Smooth muscle cell (in vitro differentiated cells): Measurements from ENCODE around the gene NOL4L. TPM values are rescaled to one million over a fixed set of nuclear protein-coding genes. Genes with fewer than 3 reads are reported as not detected.

Source experiments
- DNase-seq: peaks from one replicate; lab custom pipeline; 2025; ENCODE audit not compliant: unreplicated experiment; lab: John Stamatoyannopoulos, UW
- H2AFZ ChIP-seq: fragments of 200-600 bp; sonication (generic); 2 replicates; pipeline ENCODE4 v1.6.0; 2016; ENCODE audit warnings: antibody characterized with exemption, low read depth, mild to moderate bottlenecking
- H3F3A ChIP-seq: fragments of 200-600 bp; sonication (generic); 2 replicates; pipeline ENCODE4 v1.6.0; 2017; ENCODE audit warnings: antibody characterized with exemption, low read depth
- H3K27ac ChIP-seq: fragments of 200-600 bp; sonication (generic); 2 replicates; pipeline ENCODE4 v1.5.1; 2016; ENCODE audit warnings: low read depth, mild to moderate bottlenecking
- H3K27me3 ChIP-seq: fragments of 200-600 bp; sonication (generic); 2 replicates; pipeline ENCODE4 v1.6.1; 2016; ENCODE audit warnings: low read depth, mild to moderate bottlenecking
- H3K36me3 ChIP-seq: fragments of 200-600 bp; sonication (generic); 2 replicates; pipeline ENCODE4 v1.5.1; 2016; ENCODE audit warnings: low read depth
- H3K4me1 ChIP-seq: fragments of 200-600 bp; sonication (generic); 2 replicates; pipeline ENCODE4 v1.5.1; 2016; ENCODE audit warnings: low read depth
- H3K4me2 ChIP-seq: fragments of 200-600 bp; sonication (generic); 2 replicates; pipeline ENCODE4 v1.6.0; 2016; ENCODE audit warnings: mild to moderate bottlenecking
- H3K4me3 ChIP-seq: fragments of 200-600 bp; sonication (generic); 2 replicates; pipeline ENCODE4 v1.5.1; 2016; ENCODE audit warnings: mild to moderate bottlenecking
- H3K79me2 ChIP-seq: fragments of 200-600 bp; sonication (generic); 2 replicates; pipeline ENCODE4 v1.6.0; 2016; ENCODE audit warnings: low read depth, mild to moderate bottlenecking
- H3K9ac ChIP-seq: fragments of 200-600 bp; sonication (generic); 2 replicates; pipeline ENCODE4 v1.6.0; 2016; ENCODE audit warnings: low read depth
- H3K9me3 ChIP-seq: fragments of 200-600 bp; sonication (generic); replicated peaks from 2 replicates; pipeline ENCODE4 v1.5.1; 2016; ENCODE audit warnings: low read depth
- H4K20me1 ChIP-seq: fragments of 200-600 bp; sonication (generic); 2 replicates; pipeline ENCODE4 v1.6.0; 2016; ENCODE audit warnings: low read depth
- WGBS: methylation state at CpG from one replicate; pipeline ENCODE4 v1.1.7; 2016; ENCODE audit warnings: low lambda C conversion rate; 5-methylcytosine and 5-hydroxymethylcytosine counted together
- polyA plus RNA-seq: library from polyadenylated mRNA; unstranded; fragments of >200 nt; fragmentation: Nextera tagmentation; extraction: Ambion mirVana; gene quantifications from 2 replicates; pipeline ENCODE4 v1.2.1, GENCODE V29; 2016
- total RNA-seq: library from RNA; depleted of rRNA; stranded (reverse); fragments of >200 nt; gene quantifications from 2 replicates; pipeline ENCODE4 v1.2.3, GENCODE V29; 2014
- TF ChIP-seq, protein P1 (sequence below): fragments of 200-600 bp; sonication (generic); IDR thresholded peaks from 2 replicates; pipeline ENCODE4 v1.5.1; 2017; ENCODE audit warnings: borderline replicate concordance, mild to moderate bottlenecking, antibody characterized with exemption; ENCODE audit not compliant: insufficient read depth, poor library complexity, severe bottlenecking

NOL4L gene
- total and polyA plus RNA-seq, 2 experiments from 2014 or later = 26.0 to 26.2 TPM

DNA sequence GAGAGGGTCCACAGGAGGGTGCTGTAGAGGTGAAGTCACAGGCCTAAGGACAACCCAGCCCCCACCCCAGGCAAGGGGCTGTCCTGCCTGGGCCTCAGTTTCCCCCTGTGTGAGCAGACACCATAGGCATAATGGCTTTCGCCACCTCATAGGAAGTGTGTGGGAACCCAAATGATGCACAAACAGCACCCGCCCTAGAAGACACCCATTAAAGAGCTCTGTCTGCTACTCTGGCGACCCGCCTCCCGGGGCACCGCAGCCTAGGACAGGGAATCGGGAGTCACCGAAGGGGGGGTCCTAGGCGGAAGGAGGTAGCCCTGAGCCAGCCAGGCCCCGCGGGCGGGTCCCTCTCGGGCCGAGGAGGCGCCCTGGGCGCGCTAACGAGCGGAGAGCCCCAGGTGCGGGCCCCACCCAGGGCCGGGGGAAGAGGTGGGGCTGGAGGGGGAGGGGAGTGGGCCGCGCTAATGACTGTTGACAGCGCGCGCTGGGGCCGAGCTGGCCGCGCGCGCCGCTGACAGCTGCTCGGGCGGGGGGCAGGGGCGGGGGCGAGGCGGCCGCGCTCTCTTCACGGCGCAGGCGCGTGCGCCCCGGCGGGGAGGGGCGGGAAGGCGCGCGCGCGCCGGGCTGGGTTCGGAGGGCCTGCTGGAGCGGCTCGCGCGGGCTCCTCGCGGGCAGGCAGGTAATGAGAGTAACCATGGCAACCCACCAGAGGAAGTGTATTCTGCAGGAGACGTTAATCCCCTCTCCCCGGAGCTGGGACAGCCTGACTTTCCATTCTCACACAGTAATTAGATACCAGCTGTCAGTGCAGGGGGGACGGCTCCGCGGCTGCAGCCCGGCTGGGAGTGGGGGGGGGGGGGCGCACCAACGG lies 48.9 kb downstream of the NOL4L start:
- H3K36me3 ChIP-seq = no peaks in the 10 kb centered on the region
- no peaks in the 10 kb centered on the region for H3K9me3 ChIP-seq
- H3K4me3 ChIP-seq = peak overlapping the region; percentile 62
- no peak overlapping the region for H3K9ac ChIP-seq
- no peaks in the 10 kb centered on the region for H3K79me2 ChIP-seq
- peaks cover 4% of the 10 kb centered on the region for H4K20me1 ChIP-seq
- no peak overlapping the region for H3K27ac ChIP-seq
- H3K4me2 ChIP-seq = peak overlapping the region; percentile 92
- no peak for DNase-seq
- H3K4me1 ChIP-seq = peaks cover 8% of the 10 kb centered on the region
- whole genome bisulfite sequencing = 4% methylated on average over 38 of the region's 68 CpGs
- H3F3A ChIP-seq = peaks cover 4% of the 10 kb centered on the region
- TF ChIP-seq, protein P1, sequence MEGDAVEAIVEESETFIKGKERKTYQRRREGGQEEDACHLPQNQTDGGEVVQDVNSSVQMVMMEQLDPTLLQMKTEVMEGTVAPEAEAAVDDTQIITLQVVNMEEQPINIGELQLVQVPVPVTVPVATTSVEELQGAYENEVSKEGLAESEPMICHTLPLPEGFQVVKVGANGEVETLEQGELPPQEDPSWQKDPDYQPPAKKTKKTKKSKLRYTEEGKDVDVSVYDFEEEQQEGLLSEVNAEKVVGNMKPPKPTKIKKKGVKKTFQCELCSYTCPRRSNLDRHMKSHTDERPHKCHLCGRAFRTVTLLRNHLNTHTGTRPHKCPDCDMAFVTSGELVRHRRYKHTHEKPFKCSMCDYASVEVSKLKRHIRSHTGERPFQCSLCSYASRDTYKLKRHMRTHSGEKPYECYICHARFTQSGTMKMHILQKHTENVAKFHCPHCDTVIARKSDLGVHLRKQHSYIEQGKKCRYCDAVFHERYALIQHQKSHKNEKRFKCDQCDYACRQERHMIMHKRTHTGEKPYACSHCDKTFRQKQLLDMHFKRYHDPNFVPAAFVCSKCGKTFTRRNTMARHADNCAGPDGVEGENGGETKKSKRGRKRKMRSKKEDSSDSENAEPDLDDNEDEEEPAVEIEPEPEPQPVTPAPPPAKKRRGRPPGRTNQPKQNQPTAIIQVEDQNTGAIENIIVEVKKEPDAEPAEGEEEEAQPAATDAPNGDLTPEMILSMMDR = no peak
- H2AFZ ChIP-seq = peak overlapping the region; percentile 69
- H3K27me3 ChIP-seq = no peaks in the 10 kb centered on the region

- H2AFZ ChIP-seq = no peak overlapping the region
- DNase-seq = no peak
- TF ChIP-seq, protein P1 = no peak
- WGBS = 82% methylated on average over 18 of the region's 18 CpGs
- H3K27me3 ChIP-seq = no peaks in the 10 kb centered on the region
- H3K9ac ChIP-seq = no peak overlapping the region
- H3K4me2 ChIP-seq = no peak overlapping the region
- H3F3A ChIP-seq = peaks cover 4% of the 10 kb centered on the region
- H3K9me3 ChIP-seq = no peaks in the 10 kb centered on the region
- H3K4me3 ChIP-seq = no peak overlapping the region
- H4K20me1 ChIP-seq = peaks cover 4% of the 10 kb centered on the region
- H3K27ac ChIP-seq = no peak overlapping the region
- peaks cover 8% of the 10 kb centered on the region for H3K4me1 ChIP-seq
- H3K36me3 ChIP-seq = no peaks in the 10 kb centered on the region
- no peaks in the 10 kb centered on the region for H3K79me2 ChIP-seq
Measured at GRCh38 chr20:32535316-32535952, 49.7 kb downstream of the NOL4L start.

DNA sequence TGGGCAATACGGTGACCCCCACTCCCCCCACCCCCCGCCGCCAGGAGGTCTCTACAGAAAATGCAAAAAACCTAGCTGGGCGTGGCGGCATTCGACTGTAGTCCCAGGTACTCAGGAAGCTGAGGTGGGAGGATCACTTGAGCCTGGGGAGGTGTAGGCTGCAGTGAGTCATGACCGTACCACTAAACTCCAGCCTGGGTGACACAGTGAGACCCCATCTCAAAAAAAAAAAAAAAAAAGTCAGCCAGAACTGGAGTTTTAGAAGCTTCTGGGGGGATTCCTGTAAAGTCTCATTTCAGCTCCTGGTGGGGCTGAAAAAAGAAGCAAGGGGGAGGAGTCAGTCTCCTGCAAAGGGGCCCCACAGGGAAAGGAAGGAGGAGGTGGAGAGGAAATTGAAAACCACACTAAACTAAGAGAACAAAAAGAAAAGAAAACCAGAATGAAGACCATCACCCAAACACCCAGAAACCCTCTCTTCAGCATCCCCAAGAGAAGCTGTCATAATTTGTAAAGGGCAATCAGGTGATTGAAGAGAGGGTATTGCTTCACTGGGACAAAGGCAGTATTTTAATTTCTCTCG lies 50.4 kb downstream of the NOL4L start:
- H3K9ac ChIP-seq = no peak overlapping the region
- no peaks in the 10 kb centered on the region for H3K9me3 ChIP-seq
- H3K36me3 ChIP-seq = no peaks in the 10 kb centered on the region
- TF ChIP-seq, protein P1 = no peak
- no peak overlapping the region for H3K27ac ChIP-seq
- H4K20me1 ChIP-seq = peaks cover 4% of the 10 kb centered on the region
- 43% methylated on average over 8 of the region's 8 CpGs for WGBS
- H3K4me3 ChIP-seq = no peak overlapping the region
- no peak overlapping the region for H2AFZ ChIP-seq
- H3F3A ChIP-seq = no peaks in the 10 kb centered on the region
- DNase-seq = no peak
- peaks cover 8% of the 10 kb centered on the region for H3K4me1 ChIP-seq
- no peaks in the 10 kb centered on the region for H3K79me2 ChIP-seq
- no peak overlapping the region for H3K4me2 ChIP-seq
- no peaks in the 10 kb centered on the region for H3K27me3 ChIP-seq
